Measurements from ENCODE around the gene OR10Z1.

OR10Z1 gene

GRCh38 chr1:158604968-158605367 lies at the start of gene OR10Z1:
TSS of gene OR10Z1 (plus strand) at chr1:158605268. CDS start at chr1:158606439, 1,171 bp downstream.
- DNase-seq (ENCODE audit: low spot score): no peak

GRCh38 chr1:158559696-158560095 lies 45.4 kb upstream of the OR10Z1 start:
- no peak for DNase-seq (ENCODE audit: low spot score)

GRCh38 chr1:158563853-158564252 lies 41.2 kb upstream of the OR10Z1 start:
- DNase-seq (ENCODE audit: low spot score): no peak

GRCh38 chr1:158564608-158565007 lies 40.5 kb upstream of the OR10Z1 start:
- no peak for DNase-seq (ENCODE audit: low spot score)

- no peak for DNase-seq (ENCODE audit: low spot score)
These were observed 34.6 kb upstream of the OR10Z1 start, which contains the start of gene OR6P1 for GRCh38 chr1:158570480-158570879. TSS of gene OR6P1 (minus strand) at chr1:158570580. CDS start at chr1:158563604, 6,976 bp downstream.

- no peak for DNase-seq (ENCODE audit: low spot score)
These were observed 32.8 kb upstream of the OR10Z1 start for GRCh38 chr1:158572226-158572625.

GRCh38 chr1:158577561-158577960 lies 27.5 kb upstream of the OR10Z1 start:
- DNase-seq (ENCODE audit: low spot score): no peak

GRCh38 chr1:158579733-158580132 lies 25.3 kb upstream of the OR10Z1 start, which contains the start of gene OR10X1:
TSS of gene OR10X1 (minus strand) at chr1:158579899. CDS start at chr1:158579899, 0 bp downstream.
- no peak for DNase-seq (ENCODE audit: low spot score)

GRCh38 chr1:158583962-158584361 lies 21.1 kb upstream of the OR10Z1 start:
- no peak for DNase-seq (ENCODE audit: low spot score)

- DNase-seq (ENCODE audit: low spot score): no peak
These were observed 18.1 kb upstream of the OR10Z1 start for GRCh38 chr1:158586942-158587341.

- no peak for DNase-seq (ENCODE audit: low spot score)
These were observed 4.3 kb upstream of the OR10Z1 start for GRCh38 chr1:158600735-158601134.

- DNase-seq (ENCODE audit: low spot score): no peak
These were observed 2.2 kb downstream of the OR10Z1 start for GRCh38 chr1:158607296-158607695.

GRCh38 chr1:158611916-158612315 lies 6.8 kb downstream of the OR10Z1 start:
- no peak for DNase-seq (ENCODE audit: low spot score)

- DNase-seq (ENCODE audit: low spot score): no peak
These were observed 8.7 kb downstream of the OR10Z1 start for GRCh38 chr1:158613764-158614163.

GRCh38 chr1:158638146-158638545 lies 33.1 kb downstream of the OR10Z1 start:
- DNase-seq (ENCODE audit: low spot score): no peak

GRCh38 chr1:158638904-158639303 lies 33.8 kb downstream of the OR10Z1 start:
- DNase-seq (ENCODE audit: low spot score): no peak

- DNase-seq (ENCODE audit: low spot score): no peak
These were observed 39.4 kb downstream of the OR10Z1 start for GRCh38 chr1:158644449-158644848.

GRCh38 chr1:158646465-158646864 lies 41.4 kb downstream of the OR10Z1 start:
- DNase-seq (ENCODE audit: low spot score): no peak

GRCh38 chr1:158649052-158649451 lies 44.0 kb downstream of the OR10Z1 start:
- DNase-seq (ENCODE audit: low spot score): no peak

- no peak for DNase-seq (ENCODE audit: low spot score)
These were observed 47.8 kb downstream of the OR10Z1 start for GRCh38 chr1:158652721-158653334.

GRCh38 chr1:158654086-158654485 lies 49.0 kb downstream of the OR10Z1 start:
- no peak for DNase-seq (ENCODE audit: low spot score)

- DNase-seq (ENCODE audit: low spot score): no peak
These were observed 49.5 kb downstream of the OR10Z1 start for GRCh38 chr1:158654571-158654970.

Measured in D341Med (cell line).